GM23338 (cell line): ENCODE results near the gene ATP9A. TPM values are rescaled to one million over a fixed set of nuclear protein-coding genes. Genes with fewer than 3 reads are reported as not detected.

Experiments
- ATAC-seq: fragments of 200-7000 bp; cut with Tn5 transposase; 3 replicates; pipeline ENCODE4 v1.9.1; 2020
- DNase-seq: peaks from one replicate; pipeline ENCODE4 v3.0.0-alpha.2; 2015; ENCODE audit warnings: low spot score
- H2AFZ ChIP-seq: fragments of 200-600 bp; sonication (generic); 2 replicates; pipeline ENCODE4 v1.8.0; 2016; ENCODE audit warnings: antibody characterized with exemption, mild to moderate bottlenecking, moderate library complexity
- H3F3A ChIP-seq: fragments of 200-600 bp; sonication (generic); replicated peaks from 2 replicates; pipeline ENCODE4 v1.8.0; 2017; ENCODE audit warnings: antibody characterized with exemption, mixed run types, low read depth
- H3K27ac ChIP-seq: fragments of 200-600 bp; sonication (generic); 2 replicates; pipeline ENCODE4 v1.6.1; 2016; ENCODE audit warnings: low read depth
- H3K27me3 ChIP-seq: fragments of 200-600 bp; sonication (generic); 2 replicates; pipeline ENCODE4 v1.8.0; 2016; ENCODE audit warnings: mild to moderate bottlenecking, mixed run types, moderate library complexity; ENCODE audit not compliant: insufficient read depth
- H3K36me3 ChIP-seq: fragments of 200-600 bp; sonication (generic); 2 replicates; pipeline ENCODE4 v1.8.0; 2016; ENCODE audit warnings: mild to moderate bottlenecking; ENCODE audit not compliant: insufficient read depth
- H3K4me1 ChIP-seq: fragments of 200-600 bp; sonication (generic); 2 replicates; pipeline ENCODE4 v1.8.0; 2016; ENCODE audit warnings: mild to moderate bottlenecking, moderate library complexity; ENCODE audit not compliant: insufficient read depth
- H3K4me2 ChIP-seq: fragments of 200-600 bp; sonication (generic); 2 replicates; pipeline ENCODE4 v1.7.1; 2017; ENCODE audit warnings: mixed run types
- H3K4me3 ChIP-seq: fragments of 200-600 bp; sonication (generic); 2 replicates; pipeline ENCODE4 v1.6.1; 2016; ENCODE audit warnings: mixed run types
- H3K79me2 ChIP-seq: fragments of 200-600 bp; sonication (generic); replicated peaks from 2 replicates; pipeline ENCODE4 v1.8.0; 2017; ENCODE audit warnings: mild to moderate bottlenecking; ENCODE audit not compliant: insufficient read depth
- H3K9me2 ChIP-seq: fragments of 200-600 bp; sonication (generic); 2 replicates; pipeline ENCODE4 v1.8.0; 2017; ENCODE audit not compliant: insufficient read depth
- H4K20me1 ChIP-seq: fragments of 200-600 bp; sonication (generic); replicated peaks from 2 replicates; pipeline ENCODE4 v1.8.0; 2017; ENCODE audit warnings: mild to moderate bottlenecking; ENCODE audit not compliant: insufficient read depth
- H3K27ac Mint-ChIP-seq: 2 replicates; pipeline ENCODE4 v1.8.0; 2020; ENCODE audit warnings: inconsistent platforms, mild to moderate bottlenecking, moderate library complexity, mixed read lengths
- H3K27me3 Mint-ChIP-seq: 3 replicates; pipeline ENCODE4 v1.8.0; 2022; ENCODE audit warnings: low read depth, mild to moderate bottlenecking, moderate library complexity, mixed read lengths, inconsistent platforms; ENCODE audit not compliant: insufficient read depth, poor library complexity
- H3K36me3 Mint-ChIP-seq: 3 replicates; pipeline ENCODE4 v1.8.0; 2021; ENCODE audit warnings: low read depth, mild to moderate bottlenecking, inconsistent platforms, moderate library complexity, mixed read lengths
- H3K4me1 Mint-ChIP-seq: 3 replicates; pipeline ENCODE4 v1.8.0; 2020; ENCODE audit warnings: mild to moderate bottlenecking, inconsistent platforms, mixed read lengths
- H3K4me3 Mint-ChIP-seq: 3 replicates; pipeline ENCODE4 v1.8.0; 2021; ENCODE audit warnings: moderate library complexity, mild to moderate bottlenecking, inconsistent platforms, mixed read lengths
- H3K9me3 Mint-ChIP-seq: 3 replicates; pipeline ENCODE4 v1.8.0; 2020; ENCODE audit warnings: moderate library complexity, mild to moderate bottlenecking, inconsistent platforms, mixed read lengths
- CREB1 ChIP-seq: fragments of 250-450 bp; sonication (Bioruptor Pico); IDR thresholded peaks from 2 replicates; pipeline ENCODE4 v1.5.0; 2020; ENCODE audit warnings: low read depth, mild to moderate bottlenecking, moderate library complexity
- EZH2 ChIP-seq: fragments of 200-600 bp; sonication (generic); IDR thresholded peaks from one replicate; pipeline ENCODE4 v1.8.0; 2017; ENCODE audit warnings: antibody characterized with exemption, mild to moderate bottlenecking, low read depth; ENCODE audit not compliant: unreplicated experiment
- EZH2phosphoT487 ChIP-seq: fragments of 200-600 bp; sonication (generic); IDR thresholded peaks from one replicate; pipeline ENCODE4 v1.8.1; 2018; ENCODE audit warnings: antibody characterized with exemption; ENCODE audit not compliant: unreplicated experiment
- JUNB ChIP-seq: IDR thresholded peaks from one replicate; pipeline ENCODE4 v1.6.1; 2016; ENCODE audit warnings: antibody characterized with exemption; ENCODE audit not compliant: unreplicated experiment
- NANOG ChIP-seq: IDR thresholded peaks from 2 replicates; pipeline ENCODE4 v1.6.1; 2016; ENCODE audit warnings: antibody characterized with exemption, borderline replicate concordance
- POLR2AphosphoS5 ChIP-seq: IDR thresholded peaks from 2 replicates; pipeline ENCODE4 v1.6.1; 2016; ENCODE audit warnings: antibody characterized with exemption, low read depth
- STAT1 ChIP-seq: IDR thresholded peaks from one replicate; pipeline ENCODE4 v1.6.1; 2016; ENCODE audit warnings: antibody characterized with exemption; ENCODE audit not compliant: unreplicated experiment
- ZNF114 ChIP-seq: fragments of 250-450 bp; sonication (Bioruptor Pico); IDR thresholded peaks from 2 replicates; pipeline ENCODE4 v1.5.0; 2020; ENCODE audit warnings: mild to moderate bottlenecking, moderate library complexity
- ZNF331 ChIP-seq: fragments of 250-450 bp; sonication (Bioruptor Pico); IDR thresholded peaks from 2 replicates; pipeline ENCODE4 v1.5.0; 2020; ENCODE audit warnings: low read depth, mild to moderate bottlenecking, moderate library complexity
- polyA plus RNA-seq: library from polyadenylated mRNA; unstranded; fragments of >200 nt; fragmentation: Nextera tagmentation; extraction: Ambion mirVana; gene quantifications from 2 replicates; pipeline ENCODE4 v1.2.1, GENCODE V29; 2016
- total RNA-seq: library from RNA; depleted of rRNA; stranded (reverse); fragments of >200 nt; shearing (Covaris generic); gene quantifications from 2 replicates; pipeline ENCODE4 v1.2.3, GENCODE V29; 2014
- TF ChIP-seq, protein P1 (sequence below): fragments of 250-450 bp; sonication (Bioruptor Pico); IDR thresholded peaks from 2 replicates; pipeline ENCODE4 v1.5.0; 2020; ENCODE audit warnings: mild to moderate bottlenecking, moderate library complexity
- TF ChIP-seq, protein P2 (sequence below), 2 experiments: fragments of 200-600 bp in 1 of 2; sonication (generic) in 1 of 2; conservative IDR thresholded peaks; 2 replicates each; pipeline versions ENCODE4 v1.5.1 to v1.6.1; 2016 to 2017; ENCODE audit warnings: antibody characterized with exemption in 2 of 2, low read depth in 2 of 2, mild to moderate bottlenecking in 2 of 2, moderate library complexity in 1 of 2
- TF ChIP-seq, protein P3 (sequence below): IDR thresholded peaks from one replicate; pipeline ENCODE4 v1.6.1; 2018; ENCODE audit warnings: antibody characterized with exemption; ENCODE audit not compliant: unreplicated experiment
- TF ChIP-seq, protein P4 (sequence below): IDR thresholded peaks from 2 replicates; pipeline ENCODE4 v1.6.1; 2016; ENCODE audit warnings: antibody characterized with exemption

ATP9A gene
- total and polyA plus RNA-seq, 2 experiments from 2014 or later: 0.94 to 5.9 TPM

DNA sequence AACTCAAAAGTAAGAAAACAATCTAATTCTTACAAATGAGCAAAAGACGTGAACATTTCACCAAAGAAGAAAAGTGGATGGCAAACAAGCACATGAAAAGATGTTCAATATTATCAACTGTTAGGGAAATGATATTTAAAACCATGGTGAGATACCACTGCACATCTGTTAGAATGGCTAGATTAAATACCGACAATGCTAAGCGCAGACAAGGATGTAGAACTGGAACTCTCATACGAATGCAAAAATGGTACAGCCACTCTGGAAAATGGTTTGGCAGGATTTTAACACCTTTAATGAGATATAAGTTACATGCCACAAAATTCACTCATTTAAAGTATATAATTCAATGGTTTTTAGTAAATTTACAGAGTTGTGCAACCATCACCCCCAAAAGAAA lies 181.0 kb downstream of the ATP9A start (continued):
- TF ChIP-seq, protein P1, sequence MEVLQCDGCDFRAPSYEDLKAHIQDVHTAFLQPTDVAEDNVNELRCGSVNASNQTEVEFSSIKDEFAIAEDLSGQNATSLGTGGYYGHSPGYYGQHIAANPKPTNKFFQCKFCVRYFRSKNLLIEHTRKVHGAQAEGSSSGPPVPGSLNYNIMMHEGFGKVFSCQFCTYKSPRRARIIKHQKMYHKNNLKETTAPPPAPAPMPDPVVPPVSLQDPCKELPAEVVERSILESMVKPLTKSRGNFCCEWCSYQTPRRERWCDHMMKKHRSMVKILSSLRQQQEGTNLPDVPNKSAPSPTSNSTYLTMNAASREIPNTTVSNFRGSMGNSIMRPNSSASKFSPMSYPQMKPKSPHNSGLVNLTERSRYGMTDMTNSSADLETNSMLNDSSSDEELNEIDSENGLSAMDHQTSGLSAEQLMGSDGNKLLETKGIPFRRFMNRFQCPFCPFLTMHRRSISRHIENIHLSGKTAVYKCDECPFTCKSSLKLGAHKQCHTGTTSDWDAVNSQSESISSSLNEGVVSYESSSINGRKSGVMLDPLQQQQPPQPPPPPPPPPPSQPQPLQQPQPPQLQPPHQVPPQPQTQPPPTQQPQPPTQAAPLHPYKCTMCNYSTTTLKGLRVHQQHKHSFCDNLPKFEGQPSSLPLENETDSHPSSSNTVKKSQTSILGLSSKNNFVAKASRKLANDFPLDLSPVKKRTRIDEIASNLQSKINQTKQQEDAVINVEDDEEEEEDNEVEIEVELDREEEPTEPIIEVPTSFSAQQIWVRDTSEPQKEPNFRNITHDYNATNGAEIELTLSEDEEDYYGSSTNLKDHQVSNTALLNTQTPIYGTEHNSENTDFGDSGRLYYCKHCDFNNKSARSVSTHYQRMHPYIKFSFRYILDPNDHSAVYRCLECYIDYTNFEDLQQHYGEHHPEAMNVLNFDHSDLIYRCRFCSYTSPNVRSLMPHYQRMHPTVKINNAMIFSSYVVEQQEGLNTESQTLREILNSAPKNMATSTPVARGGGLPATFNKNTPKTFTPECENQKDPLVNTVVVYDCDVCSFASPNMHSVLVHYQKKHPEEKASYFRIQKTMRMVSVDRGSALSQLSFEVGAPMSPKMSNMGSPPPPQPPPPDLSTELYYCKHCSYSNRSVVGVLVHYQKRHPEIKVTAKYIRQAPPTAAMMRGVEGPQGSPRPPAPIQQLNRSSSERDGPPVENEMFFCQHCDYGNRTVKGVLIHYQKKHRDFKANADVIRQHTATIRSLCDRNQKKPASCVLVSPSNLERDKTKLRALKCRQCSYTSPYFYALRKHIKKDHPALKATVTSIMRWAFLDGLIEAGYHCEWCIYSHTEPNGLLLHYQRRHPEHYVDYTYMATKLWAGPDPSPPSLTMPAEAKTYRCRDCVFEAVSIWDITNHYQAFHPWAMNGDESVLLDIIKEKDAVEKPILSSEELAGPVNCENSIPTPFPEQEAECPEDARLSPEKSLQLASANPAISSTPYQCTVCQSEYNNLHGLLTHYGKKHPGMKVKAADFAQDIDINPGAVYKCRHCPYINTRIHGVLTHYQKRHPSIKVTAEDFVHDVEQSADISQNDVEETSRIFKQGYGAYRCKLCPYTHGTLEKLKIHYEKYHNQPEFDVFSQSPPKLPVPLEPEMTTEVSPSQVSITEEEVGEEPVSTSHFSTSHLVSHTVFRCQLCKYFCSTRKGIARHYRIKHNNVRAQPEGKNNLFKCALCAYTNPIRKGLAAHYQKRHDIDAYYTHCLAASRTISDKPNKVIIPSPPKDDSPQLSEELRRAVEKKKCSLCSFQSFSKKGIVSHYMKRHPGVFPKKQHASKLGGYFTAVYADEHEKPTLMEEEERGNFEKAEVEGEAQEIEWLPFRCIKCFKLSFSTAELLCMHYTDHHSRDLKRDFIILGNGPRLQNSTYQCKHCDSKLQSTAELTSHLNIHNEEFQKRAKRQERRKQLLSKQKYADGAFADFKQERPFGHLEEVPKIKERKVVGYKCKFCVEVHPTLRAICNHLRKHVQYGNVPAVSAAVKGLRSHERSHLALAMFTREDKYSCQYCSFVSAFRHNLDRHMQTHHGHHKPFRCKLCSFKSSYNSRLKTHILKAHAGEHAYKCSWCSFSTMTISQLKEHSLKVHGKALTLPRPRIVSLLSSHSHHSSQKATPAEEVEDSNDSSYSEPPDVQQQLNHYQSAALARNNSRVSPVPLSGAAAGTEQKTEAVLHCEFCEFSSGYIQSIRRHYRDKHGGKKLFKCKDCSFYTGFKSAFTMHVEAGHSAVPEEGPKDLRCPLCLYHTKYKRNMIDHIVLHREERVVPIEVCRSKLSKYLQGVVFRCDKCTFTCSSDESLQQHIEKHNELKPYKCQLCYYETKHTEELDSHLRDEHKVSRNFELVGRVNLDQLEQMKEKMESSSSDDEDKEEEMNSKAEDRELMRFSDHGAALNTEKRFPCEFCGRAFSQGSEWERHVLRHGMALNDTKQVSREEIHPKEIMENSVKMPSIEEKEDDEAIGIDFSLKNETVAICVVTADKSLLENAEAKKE (CRISPR knock-in tag): no peak
- TF ChIP-seq CREB1 (no peak), JUNB (no peak), STAT1 (no peak)

DNA sequence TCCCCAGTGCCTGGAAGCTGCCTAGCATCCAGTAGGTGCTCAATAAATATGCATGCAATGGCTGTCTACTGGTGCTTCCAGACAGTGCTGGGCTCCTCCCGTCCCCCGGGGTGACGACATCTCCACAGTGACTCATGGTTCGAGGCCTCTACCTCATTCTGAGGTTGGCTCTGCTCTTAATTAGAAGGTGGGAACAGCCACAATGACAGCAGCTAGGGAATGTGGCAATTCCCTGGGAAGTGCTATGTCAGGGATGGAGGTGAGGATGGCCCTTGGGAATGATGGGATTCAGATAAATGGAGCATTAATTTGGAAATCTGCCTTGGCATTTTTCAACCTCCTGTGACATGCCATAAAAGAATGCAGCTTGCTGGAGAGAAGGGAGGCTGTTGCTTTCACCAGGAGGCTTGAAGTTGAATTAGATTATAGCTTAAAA lies 182.2 kb downstream of the ATP9A start:
- no peak overlapping the region for H3K27ac ChIP-seq
- H2AFZ ChIP-seq: no peak overlapping the region
- ATAC-seq: no peak
- no peaks in the 10 kb centered on the region for H3K79me2 ChIP-seq
- no peak overlapping the region for H3K4me2 ChIP-seq
- no peak overlapping the region for H3K4me3 Mint-ChIP-seq
- H3K27me3 Mint-ChIP-seq: peaks cover 6% of the 10 kb centered on the region
- no peaks in the 10 kb centered on the region for H3K36me3 ChIP-seq
- H3K9me3 Mint-ChIP-seq: no peaks in the 10 kb centered on the region
- H3K4me1 Mint-ChIP-seq: no peaks in the 10 kb centered on the region
- peaks cover 3% of the 10 kb centered on the region; the same call in 1 of the 2 replicates for H3K9me2 ChIP-seq
- no peaks in the 10 kb centered on the region for H3K36me3 Mint-ChIP-seq
- no peaks in the 10 kb centered on the region for H3K4me1 ChIP-seq
- H3F3A ChIP-seq: no peaks in the 10 kb centered on the region
- no peak overlapping the region for H3K27ac Mint-ChIP-seq
- no peak overlapping the region for H3K4me3 ChIP-seq
- DNase-seq: no peak
- H4K20me1 ChIP-seq: no peaks in the 10 kb centered on the region
- no peaks in the 10 kb centered on the region for H3K27me3 ChIP-seq
- TF ChIP-seq CREB1: no peak
- no peak for TF ChIP-seq NANOG
- no peak for TF ChIP-seq EZH2phosphoT487
- TF ChIP-seq POLR2AphosphoS5: no peak
- no peak for TF ChIP-seq ZNF114 (CRISPR knock-in tag)
- no peak for TF ChIP-seq STAT1
- no peak for TF ChIP-seq JUNB
- TF ChIP-seq, protein P2, sequence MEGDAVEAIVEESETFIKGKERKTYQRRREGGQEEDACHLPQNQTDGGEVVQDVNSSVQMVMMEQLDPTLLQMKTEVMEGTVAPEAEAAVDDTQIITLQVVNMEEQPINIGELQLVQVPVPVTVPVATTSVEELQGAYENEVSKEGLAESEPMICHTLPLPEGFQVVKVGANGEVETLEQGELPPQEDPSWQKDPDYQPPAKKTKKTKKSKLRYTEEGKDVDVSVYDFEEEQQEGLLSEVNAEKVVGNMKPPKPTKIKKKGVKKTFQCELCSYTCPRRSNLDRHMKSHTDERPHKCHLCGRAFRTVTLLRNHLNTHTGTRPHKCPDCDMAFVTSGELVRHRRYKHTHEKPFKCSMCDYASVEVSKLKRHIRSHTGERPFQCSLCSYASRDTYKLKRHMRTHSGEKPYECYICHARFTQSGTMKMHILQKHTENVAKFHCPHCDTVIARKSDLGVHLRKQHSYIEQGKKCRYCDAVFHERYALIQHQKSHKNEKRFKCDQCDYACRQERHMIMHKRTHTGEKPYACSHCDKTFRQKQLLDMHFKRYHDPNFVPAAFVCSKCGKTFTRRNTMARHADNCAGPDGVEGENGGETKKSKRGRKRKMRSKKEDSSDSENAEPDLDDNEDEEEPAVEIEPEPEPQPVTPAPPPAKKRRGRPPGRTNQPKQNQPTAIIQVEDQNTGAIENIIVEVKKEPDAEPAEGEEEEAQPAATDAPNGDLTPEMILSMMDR (conservative IDR thresholded peaks at IDR 0.05; ENCODE audit: low read depth in 2 of 2): no peak
- TF ChIP-seq, protein P3, sequence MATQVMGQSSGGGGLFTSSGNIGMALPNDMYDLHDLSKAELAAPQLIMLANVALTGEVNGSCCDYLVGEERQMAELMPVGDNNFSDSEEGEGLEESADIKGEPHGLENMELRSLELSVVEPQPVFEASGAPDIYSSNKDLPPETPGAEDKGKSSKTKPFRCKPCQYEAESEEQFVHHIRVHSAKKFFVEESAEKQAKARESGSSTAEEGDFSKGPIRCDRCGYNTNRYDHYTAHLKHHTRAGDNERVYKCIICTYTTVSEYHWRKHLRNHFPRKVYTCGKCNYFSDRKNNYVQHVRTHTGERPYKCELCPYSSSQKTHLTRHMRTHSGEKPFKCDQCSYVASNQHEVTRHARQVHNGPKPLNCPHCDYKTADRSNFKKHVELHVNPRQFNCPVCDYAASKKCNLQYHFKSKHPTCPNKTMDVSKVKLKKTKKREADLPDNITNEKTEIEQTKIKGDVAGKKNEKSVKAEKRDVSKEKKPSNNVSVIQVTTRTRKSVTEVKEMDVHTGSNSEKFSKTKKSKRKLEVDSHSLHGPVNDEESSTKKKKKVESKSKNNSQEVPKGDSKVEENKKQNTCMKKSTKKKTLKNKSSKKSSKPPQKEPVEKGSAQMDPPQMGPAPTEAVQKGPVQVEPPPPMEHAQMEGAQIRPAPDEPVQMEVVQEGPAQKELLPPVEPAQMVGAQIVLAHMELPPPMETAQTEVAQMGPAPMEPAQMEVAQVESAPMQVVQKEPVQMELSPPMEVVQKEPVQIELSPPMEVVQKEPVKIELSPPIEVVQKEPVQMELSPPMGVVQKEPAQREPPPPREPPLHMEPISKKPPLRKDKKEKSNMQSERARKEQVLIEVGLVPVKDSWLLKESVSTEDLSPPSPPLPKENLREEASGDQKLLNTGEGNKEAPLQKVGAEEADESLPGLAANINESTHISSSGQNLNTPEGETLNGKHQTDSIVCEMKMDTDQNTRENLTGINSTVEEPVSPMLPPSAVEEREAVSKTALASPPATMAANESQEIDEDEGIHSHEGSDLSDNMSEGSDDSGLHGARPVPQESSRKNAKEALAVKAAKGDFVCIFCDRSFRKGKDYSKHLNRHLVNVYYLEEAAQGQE: no peak
- no peak for TF ChIP-seq EZH2
- TF ChIP-seq, protein P4, sequence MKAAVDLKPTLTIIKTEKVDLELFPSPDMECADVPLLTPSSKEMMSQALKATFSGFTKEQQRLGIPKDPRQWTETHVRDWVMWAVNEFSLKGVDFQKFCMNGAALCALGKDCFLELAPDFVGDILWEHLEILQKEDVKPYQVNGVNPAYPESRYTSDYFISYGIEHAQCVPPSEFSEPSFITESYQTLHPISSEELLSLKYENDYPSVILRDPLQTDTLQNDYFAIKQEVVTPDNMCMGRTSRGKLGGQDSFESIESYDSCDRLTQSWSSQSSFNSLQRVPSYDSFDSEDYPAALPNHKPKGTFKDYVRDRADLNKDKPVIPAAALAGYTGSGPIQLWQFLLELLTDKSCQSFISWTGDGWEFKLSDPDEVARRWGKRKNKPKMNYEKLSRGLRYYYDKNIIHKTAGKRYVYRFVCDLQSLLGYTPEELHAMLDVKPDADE: no peak
- no peak for TF ChIP-seq ZNF331
